ENCODE measurements around the gene ATP5F1A. TPM values are rescaled to one million over a fixed set of nuclear protein-coding genes. Genes with fewer than 3 reads are reported as not detected.

ATP5F1A gene
- total RNA-seq, 1 experiment from 2014 or later, result 479 TPM

- intact Hi-C loops (cut with micrococcal nuclease; ENCODE audit: unreplicated experiment), result no loop called here
- DNase-seq (ENCODE audit: low spot score), result no peak
Measured at GRCh38 chr18:46042571-46043123, 55.4 kb downstream of the ATP5F1A start.

DNA sequence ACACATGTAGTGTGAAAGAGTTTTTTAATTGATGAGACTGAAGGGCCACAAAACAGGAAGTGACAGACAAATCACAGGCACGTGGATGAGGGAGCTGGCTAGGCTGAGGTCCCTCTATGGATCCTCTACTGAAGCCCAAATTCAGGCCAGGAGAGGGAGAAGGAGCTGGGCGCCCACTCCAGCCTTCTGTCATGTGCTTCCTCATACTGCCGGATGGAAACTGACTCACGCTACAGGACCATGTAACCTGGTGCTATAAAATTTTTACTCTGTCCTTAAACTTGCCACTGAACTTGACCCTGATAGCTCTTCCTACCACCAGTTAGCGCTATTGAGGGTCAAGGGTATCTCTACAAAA is 57.4 kb downstream of the ATP5F1A start:
- ChIA-PET POLR2A (ENCODE audit: low non-redundant PET) (interaction anchor here (0.7 kb wide), 1 partner anchor 19 kb away, joined by 3 read pairs; no protein-coding TSS in a partner anchor), CTCF (no interaction called here)
- H3K27ac ChIP-seq (ENCODE audit: low read depth, low read length, poor library complexity, severe bottlenecking), result no peak overlapping the region
- no peaks in the 10 kb centered on the region for H3K27me3 ChIP-seq (replicated peaks; ENCODE audit: insufficient read depth, low read depth, low read length, poor library complexity)
- DNase-seq (ENCODE audit: low spot score), result no peak
- no peak overlapping the region for H3K4me3 ChIP-seq (ENCODE audit: low read depth, low read length, poor library complexity, severe bottlenecking)
- TF ChIP-seq, protein P1, sequence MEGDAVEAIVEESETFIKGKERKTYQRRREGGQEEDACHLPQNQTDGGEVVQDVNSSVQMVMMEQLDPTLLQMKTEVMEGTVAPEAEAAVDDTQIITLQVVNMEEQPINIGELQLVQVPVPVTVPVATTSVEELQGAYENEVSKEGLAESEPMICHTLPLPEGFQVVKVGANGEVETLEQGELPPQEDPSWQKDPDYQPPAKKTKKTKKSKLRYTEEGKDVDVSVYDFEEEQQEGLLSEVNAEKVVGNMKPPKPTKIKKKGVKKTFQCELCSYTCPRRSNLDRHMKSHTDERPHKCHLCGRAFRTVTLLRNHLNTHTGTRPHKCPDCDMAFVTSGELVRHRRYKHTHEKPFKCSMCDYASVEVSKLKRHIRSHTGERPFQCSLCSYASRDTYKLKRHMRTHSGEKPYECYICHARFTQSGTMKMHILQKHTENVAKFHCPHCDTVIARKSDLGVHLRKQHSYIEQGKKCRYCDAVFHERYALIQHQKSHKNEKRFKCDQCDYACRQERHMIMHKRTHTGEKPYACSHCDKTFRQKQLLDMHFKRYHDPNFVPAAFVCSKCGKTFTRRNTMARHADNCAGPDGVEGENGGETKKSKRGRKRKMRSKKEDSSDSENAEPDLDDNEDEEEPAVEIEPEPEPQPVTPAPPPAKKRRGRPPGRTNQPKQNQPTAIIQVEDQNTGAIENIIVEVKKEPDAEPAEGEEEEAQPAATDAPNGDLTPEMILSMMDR (conservative IDR thresholded peaks at IDR 0.05; ENCODE audit: low read depth, low read length), result no peak
- TF ChIP-seq EZH2 (IDR thresholded peaks at IDR 0.05; ENCODE audit: borderline replicate concordance, low read depth, low read length, poor library complexity, severe bottlenecking), result no peak
- H3K9me3 ChIP-seq (ENCODE audit: low read depth, low read length, poor library complexity, severe bottlenecking), result no peaks in the 10 kb centered on the region
- H3K4me1 ChIP-seq (ENCODE audit: insufficient read depth, low read length, poor library complexity, severe bottlenecking), result no peaks in the 10 kb centered on the region
- no peaks in the 10 kb centered on the region for H3K36me3 ChIP-seq (ENCODE audit: insufficient read depth, low read length, poor library complexity, severe bottlenecking)
- intact Hi-C loops (cut with micrococcal nuclease; ENCODE audit: unreplicated experiment), result no loop called here
- BruUV-seq (replicated peaks), result no TSS peak

More at GRCh38 chr18:46042571-46043123, 55.4 kb downstream of the ATP5F1A start:
- H3K9me3 ChIP-seq (ENCODE audit: low read depth, low read length, poor library complexity, severe bottlenecking), result no peaks in the 10 kb centered on the region
- ChIA-PET CTCF (interaction anchor here (0.7 kb wide), 1 partner anchor 203 kb away, joined by 5 read pairs; no protein-coding TSS in a partner anchor), POLR2A (ENCODE audit: low non-redundant PET) (no interaction called here)
- BruUV-seq (replicated peaks), result no TSS peak
- H3K4me1 ChIP-seq (ENCODE audit: insufficient read depth, low read length, poor library complexity, severe bottlenecking), result no peaks in the 10 kb centered on the region
- TF ChIP-seq, protein P1 (conservative IDR thresholded peaks at IDR 0.05; ENCODE audit: low read depth, low read length), result no peak
- no peak for TF ChIP-seq EZH2 (IDR thresholded peaks at IDR 0.05; ENCODE audit: borderline replicate concordance, low read depth, low read length, poor library complexity, severe bottlenecking)
- no peak overlapping the region for H3K4me3 ChIP-seq (ENCODE audit: low read depth, low read length, poor library complexity, severe bottlenecking)
- no peaks in the 10 kb centered on the region for H3K36me3 ChIP-seq (ENCODE audit: insufficient read depth, low read length, poor library complexity, severe bottlenecking)
- no peak overlapping the region for H3K27ac ChIP-seq (ENCODE audit: low read depth, low read length, poor library complexity, severe bottlenecking)
- H3K27me3 ChIP-seq (replicated peaks; ENCODE audit: insufficient read depth, low read depth, low read length, poor library complexity), result no peaks in the 10 kb centered on the region

- no peaks in the 10 kb centered on the region for H3K9me3 ChIP-seq (ENCODE audit: low read depth, low read length, poor library complexity, severe bottlenecking)
- ChIA-PET CTCF (interaction anchor here (0.7 kb wide), 1 partner anchor 18 kb away, joined by 4 read pairs; no protein-coding TSS in a partner anchor), POLR2A (ENCODE audit: low non-redundant PET) (interaction anchor here (0.7 kb wide), 1 partner anchor 19 kb away, joined by 3 read pairs; no protein-coding TSS in a partner anchor)
- no peaks in the 10 kb centered on the region for H3K36me3 ChIP-seq (ENCODE audit: insufficient read depth, low read length, poor library complexity, severe bottlenecking)
- intact Hi-C loops (cut with micrococcal nuclease; ENCODE audit: unreplicated experiment), result no loop called here
- H3K27me3 ChIP-seq (replicated peaks; ENCODE audit: insufficient read depth, low read depth, low read length, poor library complexity), result no peaks in the 10 kb centered on the region
- H3K4me1 ChIP-seq (ENCODE audit: insufficient read depth, low read length, poor library complexity, severe bottlenecking), result no peaks in the 10 kb centered on the region
- TF ChIP-seq, protein P1 (conservative IDR thresholded peaks at IDR 0.05; ENCODE audit: low read depth, low read length), result no peak
- TF ChIP-seq EZH2 (IDR thresholded peaks at IDR 0.05; ENCODE audit: borderline replicate concordance, low read depth, low read length, poor library complexity, severe bottlenecking), result no peak
- no peak for DNase-seq (ENCODE audit: low spot score)
- H3K27ac ChIP-seq (ENCODE audit: low read depth, low read length, poor library complexity, severe bottlenecking), result no peak overlapping the region
- H3K4me3 ChIP-seq (ENCODE audit: low read depth, low read length, poor library complexity, severe bottlenecking), result no peak overlapping the region
- BruUV-seq (replicated peaks), result no TSS peak
Measured at GRCh38 chr18:46040033-46040746, 57.9 kb downstream of the ATP5F1A start.

All from A673 (cell line).